Measurements from ENCODE around the gene HSPG2. TPM values are rescaled to one million over a fixed set of nuclear protein-coding genes. Genes with fewer than 3 reads are reported as not detected.
"Not testable (repeated sequence)": the region's sequence is repeated elsewhere in the genome, so short reads cannot be mapped to it uniquely, and the experiment has no call there.

The HSPG2 gene
- total RNA-seq, 1 experiment from 2014 or later = 14.4 TPM

DNA sequence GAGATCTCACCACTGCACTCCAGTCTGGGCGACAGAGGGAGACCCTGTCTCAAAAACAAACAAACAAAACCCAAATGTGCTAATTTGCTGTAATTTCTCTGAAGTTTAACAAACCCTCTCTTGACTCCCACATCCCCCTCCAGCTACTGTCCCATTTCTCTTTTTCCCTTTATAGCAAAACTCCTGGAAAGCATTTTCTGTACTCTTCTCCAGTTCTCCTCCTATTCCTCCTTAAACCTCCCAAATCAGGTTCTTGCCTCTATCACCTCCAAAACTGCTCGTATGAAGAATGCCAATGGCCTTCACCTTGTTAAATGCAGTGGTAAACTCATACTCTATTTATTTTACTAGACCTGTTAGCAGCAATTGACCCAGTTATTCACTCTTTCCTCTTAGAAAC lies 150.5 kb downstream of the HSPG2 start:
- in situ Hi-C loops (cut with HindIII; ENCODE audit: low sequenced_read_pairs) = no loop called here
- no peak for DNase-seq (ENCODE audit: low spot score)

- in situ Hi-C loops (cut with HindIII; ENCODE audit: low sequenced_read_pairs); DNase-seq (ENCODE audit: low spot score): not testable (repeated sequence)
Observed at GRCh38 chr1:21785764-21786163, 151.3 kb downstream of the HSPG2 start.

DNA sequence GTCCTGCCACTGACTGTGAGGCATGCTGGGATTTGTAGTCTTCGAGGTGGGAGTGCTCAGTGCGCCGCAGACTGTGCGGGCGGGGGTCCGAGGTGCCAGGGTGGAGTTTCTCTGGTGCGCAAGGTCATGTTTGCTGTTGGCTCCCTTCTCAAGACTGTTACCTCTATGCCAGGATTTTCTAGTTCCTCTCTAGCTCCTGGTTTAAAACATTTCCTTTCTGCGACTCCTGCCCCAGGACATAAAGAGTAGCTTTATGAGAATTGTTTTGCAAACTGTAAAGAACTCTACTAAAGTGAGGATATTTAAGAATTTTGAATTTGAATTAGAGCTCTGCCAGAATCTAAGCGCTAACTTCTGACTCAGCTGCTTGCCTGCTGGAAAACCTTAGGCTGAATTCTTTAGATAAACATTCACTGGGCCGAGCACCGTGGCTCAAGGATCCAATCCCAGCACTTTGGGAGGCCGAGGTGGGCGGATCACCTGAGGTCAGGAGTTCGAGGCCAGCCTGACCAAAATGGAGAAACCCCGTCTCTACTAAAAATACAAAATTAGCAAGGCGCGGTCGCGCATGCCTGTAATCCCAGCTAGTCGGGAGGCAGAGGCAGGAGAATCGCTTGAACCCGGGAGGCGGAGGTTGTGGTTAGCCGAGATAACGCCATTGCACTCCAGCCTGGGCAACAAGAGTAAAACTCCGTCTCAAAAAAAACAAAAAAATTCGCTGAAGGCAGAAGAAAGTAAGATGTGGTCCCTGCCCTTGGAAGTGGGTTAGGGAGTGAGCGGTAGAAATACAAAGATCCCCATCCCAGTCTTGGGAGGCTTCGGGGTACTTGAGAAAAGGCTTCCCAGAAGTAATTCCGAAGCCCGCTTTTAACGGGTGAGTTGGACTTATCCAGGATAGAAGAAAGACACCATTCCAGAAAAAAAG lies 153.2 kb downstream of the HSPG2 start:
- DNase-seq (ENCODE audit: low spot score) = no peak
- in situ Hi-C loops (cut with HindIII; ENCODE audit: low sequenced_read_pairs) = no loop called here

GRCh38 chr1:21782868-21783678 lies 154.0 kb downstream of the HSPG2 start, which contains the start of gene USP48:
Gene USP48, minus strand, starts transcription at chr1:21783149. Its CDS starts 192 bp downstream, at chr1:21782957.
- in situ Hi-C loops (cut with HindIII; ENCODE audit: low sequenced_read_pairs) = no loop called here
- DNase-seq (ENCODE audit: low spot score) = peak; percentile 98

DNA sequence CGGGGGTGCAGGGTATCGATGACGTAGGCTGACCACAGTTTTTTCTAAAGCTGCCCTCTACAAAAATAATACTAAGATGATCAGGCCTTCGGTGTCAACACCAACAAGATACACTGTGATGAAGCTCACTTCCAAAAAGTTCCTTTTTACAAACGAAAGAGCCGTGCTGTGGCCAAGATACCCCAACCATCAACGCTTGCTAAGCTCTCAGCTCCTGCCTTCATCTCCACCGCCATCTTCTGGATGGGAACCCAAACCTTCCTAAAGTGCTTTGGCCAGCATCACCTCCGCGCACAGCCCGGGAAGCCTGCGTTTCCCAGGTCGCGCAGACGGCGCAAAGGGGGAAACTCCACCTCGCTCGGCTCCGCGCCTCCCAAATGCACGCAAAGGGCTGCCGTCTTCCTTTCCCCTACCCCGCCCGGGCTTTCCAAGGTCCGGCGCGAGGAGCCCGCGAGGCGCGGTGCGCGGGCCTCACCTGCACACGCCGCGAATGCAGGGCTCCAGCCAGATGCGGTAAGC lies 154.7 kb downstream of the HSPG2 start:
- in situ Hi-C loops (cut with HindIII; ENCODE audit: low sequenced_read_pairs) = no loop called here
- peak; percentile 70 for DNase-seq (ENCODE audit: low spot score)

- in situ Hi-C loops (cut with HindIII; ENCODE audit: low sequenced_read_pairs) = no loop called here
- peak; percentile 24 for DNase-seq (ENCODE audit: low spot score)
Observed at GRCh38 chr1:21781815-21782348, 155.2 kb downstream of the HSPG2 start.

GRCh38 chr1:21779613-21780521 lies 157.2 kb downstream of the HSPG2 start:
- in situ Hi-C loops (cut with HindIII; ENCODE audit: low sequenced_read_pairs) = no loop called here
- DNase-seq (ENCODE audit: low spot score) = no peak

- no peak for DNase-seq (ENCODE audit: low spot score)
- in situ Hi-C loops (cut with HindIII; ENCODE audit: low sequenced_read_pairs) = no loop called here
Observed at GRCh38 chr1:21778405-21778727, 158.7 kb downstream of the HSPG2 start.

DNA sequence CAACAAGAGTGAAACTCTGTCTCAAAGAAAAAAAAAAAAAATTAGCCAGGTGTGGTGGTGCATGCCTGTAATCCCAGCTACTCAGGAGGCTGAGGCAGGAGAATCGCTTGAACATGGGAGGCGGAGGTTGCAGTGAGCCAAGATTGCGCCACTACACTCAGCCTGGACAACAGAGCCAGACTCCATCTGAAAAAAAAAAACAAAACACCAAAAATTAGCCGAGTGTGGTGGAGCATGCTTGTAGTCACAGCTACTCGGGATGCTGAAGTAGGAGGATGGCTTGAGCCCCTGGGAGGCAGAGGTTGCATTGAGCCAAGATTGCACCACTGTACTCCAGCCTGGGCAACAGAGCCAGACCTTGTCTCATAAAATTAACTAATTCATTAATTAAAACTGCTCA lies 160.2 kb downstream of the HSPG2 start:
- DNase-seq (ENCODE audit: low spot score); in situ Hi-C loops (cut with HindIII; ENCODE audit: low sequenced_read_pairs): not testable (repeated sequence)

DNA sequence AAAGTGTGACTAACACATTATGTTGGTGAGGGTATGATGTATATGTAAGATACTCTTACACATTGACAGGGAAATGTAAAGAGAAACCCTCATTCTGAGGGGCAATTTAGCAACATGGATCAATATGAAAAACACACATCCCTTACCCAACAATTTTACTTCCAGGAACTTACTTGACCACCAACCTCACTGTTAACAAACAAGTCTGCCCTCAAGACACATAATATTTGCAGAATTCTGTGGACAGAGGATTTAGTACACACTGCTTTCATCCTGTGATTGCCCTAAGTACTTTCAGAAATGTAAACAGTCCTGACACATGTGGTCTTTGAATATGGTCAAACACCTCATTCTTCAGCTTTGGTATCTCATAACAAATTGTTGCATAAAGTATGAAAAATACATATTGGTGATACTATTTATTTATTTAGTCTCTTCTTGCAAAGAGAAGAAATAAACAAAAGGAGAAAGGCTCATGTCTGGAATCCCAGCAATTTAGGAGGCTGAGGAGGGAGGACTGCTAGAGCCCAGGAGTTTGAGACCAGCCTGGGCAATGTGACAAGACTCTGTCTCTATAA lies 161.0 kb downstream of the HSPG2 start:
- in situ Hi-C loops (cut with HindIII; ENCODE audit: low sequenced_read_pairs) = no loop called here
- no peak for DNase-seq (ENCODE audit: low spot score)

GRCh38 chr1:21775550-21775914 lies 161.6 kb downstream of the HSPG2 start:
- DNase-seq (ENCODE audit: low spot score) = no peak
- in situ Hi-C loops (cut with HindIII; ENCODE audit: low sequenced_read_pairs) = no loop called here

DNA sequence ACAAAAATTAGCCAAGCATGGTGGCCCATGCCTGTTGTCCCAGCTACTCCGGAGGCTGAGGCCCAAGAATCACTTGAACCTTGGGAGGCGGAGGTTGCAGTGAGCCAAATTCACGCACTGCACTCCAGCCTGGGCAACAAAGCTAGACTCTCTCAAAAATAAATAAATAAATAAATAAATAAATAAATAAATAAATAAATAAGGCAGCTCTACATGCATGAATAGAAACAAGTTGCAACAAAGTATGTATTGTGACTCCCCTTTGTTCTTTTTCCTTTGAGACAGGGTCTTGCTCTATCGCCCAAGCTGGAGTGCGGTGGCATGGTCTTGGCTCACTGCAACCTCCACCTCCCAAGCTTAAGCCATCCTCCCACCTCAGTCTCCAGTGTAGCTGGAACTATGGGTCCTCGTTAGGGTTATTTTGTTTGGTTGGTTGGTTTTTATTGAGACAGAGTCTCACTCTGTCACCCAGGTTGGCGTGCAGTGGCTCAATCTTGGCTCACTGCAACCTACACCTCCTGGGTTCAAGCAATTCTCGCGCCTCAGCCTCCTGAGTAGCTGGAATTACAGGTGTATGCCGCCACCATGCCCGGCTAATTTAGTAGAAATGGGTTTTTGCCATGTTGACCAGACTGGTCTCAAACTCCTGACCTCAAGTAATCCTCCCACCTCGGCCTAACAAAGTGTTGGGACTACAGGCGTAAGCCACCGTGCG lies 162.1 kb downstream of the HSPG2 start:
- no peak for DNase-seq (ENCODE audit: low spot score)
- in situ Hi-C loops (cut with HindIII; ENCODE audit: low sequenced_read_pairs) = no loop called here

DNA sequence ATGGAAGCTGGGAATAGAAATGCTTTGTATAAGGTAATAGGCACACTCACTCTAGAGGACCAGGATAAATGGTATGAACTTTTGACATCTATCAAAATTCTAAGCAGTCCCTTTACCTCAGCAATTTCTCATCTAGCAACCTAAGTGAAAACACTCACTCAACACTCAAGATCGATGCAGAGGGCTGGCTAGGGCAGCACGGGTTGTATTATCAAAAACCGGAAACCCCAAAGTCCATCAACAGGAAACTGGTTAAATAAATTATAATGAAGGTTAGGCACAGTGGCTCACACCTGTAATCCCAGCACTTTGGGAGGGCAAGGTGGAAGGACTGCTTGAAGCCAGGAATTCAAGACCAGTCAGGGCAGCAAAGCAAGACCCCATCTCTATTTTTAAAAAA lies 163.5 kb downstream of the HSPG2 start:
- DNase-seq (ENCODE audit: low spot score) = no peak
- in situ Hi-C loops (cut with HindIII; ENCODE audit: low sequenced_read_pairs) = no loop called here

Other genes with a start within 250 kb of the HSPG2 start
- gene USP48, start 154.2 kb downstream of the HSPG2 start, total RNA-seq (2014; rRNA removed; shearing (Covaris generic)) = 21.5 and 29.5 TPM in 2 replicates
- gene LDLRAD2, start 125.0 kb downstream of the HSPG2 start, total RNA-seq (2014; rRNA removed; shearing (Covaris generic)) = not detected in 2 replicates
- gene CELA3B, start 39.7 kb upstream of the HSPG2 start, total RNA-seq (2014; rRNA removed; shearing (Covaris generic)) = not detected in 2 replicates
- gene CELA3A, start 64.3 kb upstream of the HSPG2 start, total RNA-seq (2014; rRNA removed; shearing (Covaris generic)) = not detected in 2 replicates
- gene CDC42, start 115.4 kb upstream of the HSPG2 start, total RNA-seq (2014; rRNA removed; shearing (Covaris generic)) = 320 and 358 TPM in 2 replicates
- 0.27 and 0.86 TPM in 2 replicates for gene WNT4, start 205.8 kb upstream of the HSPG2 start, total RNA-seq (2014; rRNA removed; shearing (Covaris generic))

All from G401 (cell line).